Lower leg skin (tissue), 3 donors: Measurements from ENCODE around the gene RASAL3.

ENCODE experiments used
- CTCF ChIP-seq, 3 donors: fragments of 450-650 bp; IDR thresholded peaks; one replicate each; pipeline ENCODE4 v1.5.1; 2016; ENCODE audit warnings: antibody characterized with exemption in 3 of 3, mild to moderate bottlenecking in 3 of 3, moderate library complexity in 2 of 3
- POLR2A ChIP-seq, 2 donors: fragments of 450-650 bp; IDR thresholded peaks; one replicate each; pipeline ENCODE4 v1.6.1; 2016 to 2017; ENCODE audit warnings: antibody characterized with exemption in 2 of 2, mild to moderate bottlenecking in 1 of 2, moderate library complexity in 1 of 2

GRCh38 chr19:15430526-15431120 is 33.7 kb downstream of the RASAL3 start:
- no peak for TF ChIP-seq CTCF (IDR thresholded peaks at IDR 0.05)
- no peak for TF ChIP-seq POLR2A (IDR thresholded peaks at IDR 0.05)
